HG02943 (cell line): ENCODE measurements around the gene RPS6KA4.

Experiments
- ATAC-seq: cut with Tn5 transposase; IDR thresholded peaks from one replicate; pipeline ENCODE4 v1.9.1; 2021; ENCODE audit warnings: mild to moderate bottlenecking, low read depth, moderate library complexity; ENCODE audit not compliant: unreplicated experiment

RPS6KA4 gene

GRCh38 chr11:64344787-64345186 lies 14.2 kb upstream of the RPS6KA4 start:
- no peak for ATAC-seq

- ATAC-seq, result no peak
Measured at GRCh38 chr11:64347193-64347867, 11.6 kb upstream of the RPS6KA4 start.

DNA sequence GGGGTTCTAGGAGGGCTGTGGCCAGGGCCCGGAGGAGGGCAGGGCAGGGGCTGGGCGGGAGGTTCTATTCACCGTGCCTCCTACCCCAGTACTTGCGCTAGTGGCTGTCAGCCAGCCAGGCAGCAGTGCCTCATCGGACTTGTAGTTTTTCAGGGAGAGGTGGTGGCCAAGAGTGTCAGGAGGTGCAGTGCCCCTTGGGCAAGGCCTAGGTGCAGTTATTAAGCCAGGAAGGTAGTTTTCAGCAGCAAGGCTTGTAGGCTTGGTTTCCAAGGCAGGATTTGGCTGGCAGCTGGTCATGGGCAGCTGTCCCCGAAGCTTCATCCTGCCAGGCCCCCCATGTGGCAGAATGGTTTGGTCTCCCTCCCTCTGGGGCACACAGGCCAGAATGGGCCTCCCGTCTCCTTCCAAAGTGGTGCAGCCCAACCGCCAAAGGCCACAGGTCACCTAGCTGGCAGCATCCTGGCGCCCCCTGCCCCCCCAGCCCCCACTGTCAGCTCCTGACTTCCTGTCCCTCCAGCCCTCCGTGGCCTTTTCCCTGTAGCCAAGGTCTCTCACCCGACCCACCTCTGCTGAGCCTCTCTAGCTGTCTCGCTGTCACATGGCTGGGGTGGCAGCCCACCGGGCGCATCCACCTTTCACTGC lies 10.5 kb upstream of the RPS6KA4 start:
- no peak for ATAC-seq

DNA sequence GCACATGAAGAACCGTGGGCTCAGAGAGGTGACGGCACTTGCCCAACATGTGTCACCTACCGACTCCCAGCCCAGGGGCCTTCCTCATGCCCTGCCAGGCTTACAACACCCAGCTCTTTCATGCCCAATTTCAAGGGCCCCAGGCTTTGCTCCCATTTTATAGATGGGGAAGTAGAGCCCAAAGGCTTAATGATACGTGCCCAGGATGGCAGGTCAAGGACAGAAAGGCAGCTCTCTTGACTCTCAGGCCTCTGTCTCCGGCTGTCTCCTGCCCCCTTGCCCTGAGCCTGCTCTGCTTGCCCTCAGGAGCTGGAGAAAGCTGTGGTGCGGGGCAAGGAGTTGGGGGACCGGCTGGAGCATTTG lies 10.0 kb upstream of the RPS6KA4 start:
- no peak for ATAC-seq

DNA sequence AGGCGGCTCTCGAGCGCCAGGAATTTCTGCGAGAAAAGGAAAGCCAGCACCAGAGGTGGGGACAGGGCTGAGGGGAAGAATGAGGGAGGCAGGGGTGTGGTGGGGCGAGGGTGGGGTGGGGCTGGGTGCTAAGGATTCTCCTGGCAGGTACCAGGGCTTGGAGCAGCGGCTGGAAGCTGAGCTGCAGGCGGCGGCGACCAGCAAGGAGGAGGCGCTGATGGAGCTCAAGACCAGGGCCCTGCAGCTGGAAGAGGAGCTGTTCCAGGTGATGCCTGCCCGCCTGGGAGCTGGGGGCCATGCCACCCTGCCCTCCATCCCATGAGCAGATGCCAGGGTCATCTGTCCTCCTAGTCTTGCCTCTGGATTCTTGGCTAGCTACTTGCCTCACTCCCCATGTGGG lies 9.6 kb upstream of the RPS6KA4 start:
- ATAC-seq, result no peak

DNA sequence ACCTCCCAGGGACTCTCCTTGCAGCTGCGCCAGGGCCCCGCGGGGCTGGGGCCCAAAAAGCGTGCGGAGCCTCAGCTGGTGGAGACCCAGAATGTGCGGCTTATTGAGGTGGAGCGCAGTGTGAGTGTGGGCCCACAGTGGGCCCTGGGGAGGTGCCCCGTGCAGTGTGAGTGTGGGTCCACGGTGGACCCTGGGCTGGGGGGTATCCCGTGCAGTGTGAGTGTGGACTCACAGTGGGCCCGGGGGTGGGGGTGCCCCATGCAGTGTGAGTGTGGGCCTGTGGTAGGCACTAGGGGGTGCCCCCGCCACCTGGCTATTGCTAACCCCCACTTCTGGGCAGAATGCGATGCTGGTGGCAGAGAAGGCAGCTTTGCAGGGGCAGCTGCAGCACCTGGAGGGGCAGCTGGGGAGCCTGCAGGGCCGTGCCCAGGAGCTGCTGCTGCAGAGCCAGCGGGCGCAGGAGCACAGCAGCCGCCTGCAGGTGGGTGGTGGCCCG lies 7.8 kb upstream of the RPS6KA4 start:
- ATAC-seq, result no peak

DNA sequence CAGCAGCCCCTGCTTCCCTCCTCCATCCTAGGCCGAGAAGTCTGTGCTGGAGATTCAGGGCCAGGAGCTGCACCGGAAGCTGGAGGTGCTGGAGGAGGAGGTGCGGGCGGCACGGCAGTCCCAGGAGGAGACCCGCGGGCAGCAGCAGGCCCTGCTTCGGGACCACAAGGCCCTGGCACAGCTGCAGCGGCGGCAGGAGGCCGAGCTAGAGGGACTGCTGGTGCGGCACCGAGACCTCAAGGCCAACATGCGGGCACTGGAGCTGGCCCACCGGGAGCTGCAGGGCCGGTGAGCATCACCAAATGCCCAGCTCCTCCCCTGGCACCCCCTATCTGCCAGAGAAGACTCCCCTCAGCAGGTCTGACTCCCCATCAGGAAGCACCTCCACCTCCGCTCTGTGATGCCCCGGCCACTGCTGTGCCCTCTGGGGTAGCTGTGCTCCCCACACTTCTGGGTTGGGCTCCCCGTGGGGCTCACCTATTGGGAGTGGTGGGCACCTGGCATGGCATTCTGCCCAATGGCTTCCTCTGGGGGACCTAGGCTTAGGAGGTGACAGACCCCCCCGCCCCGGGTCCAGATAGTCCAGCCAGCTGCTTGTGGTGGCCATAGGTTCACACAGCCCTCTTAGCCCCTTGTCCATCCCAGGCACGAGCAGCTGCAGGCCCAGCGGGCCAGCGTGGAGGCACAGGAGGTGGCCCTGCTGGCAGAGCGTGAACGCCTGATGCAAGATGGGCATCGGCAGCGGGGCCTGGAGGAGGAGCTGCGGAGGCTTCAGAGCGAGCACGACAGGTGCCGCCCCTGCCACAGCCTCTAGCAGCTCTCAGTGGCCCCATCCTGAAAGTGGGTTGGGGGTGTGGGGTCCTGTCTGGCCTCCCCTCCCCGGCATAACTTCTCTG lies 6.6 kb upstream of the RPS6KA4 start:
- no peak for ATAC-seq

- ATAC-seq, result no peak
Measured at GRCh38 chr11:64352995-64353714, 5.8 kb upstream of the RPS6KA4 start.

GRCh38 chr11:64353715-64354506 lies 5.1 kb upstream of the RPS6KA4 start:
- ATAC-seq, result no peak

GRCh38 chr11:64355078-64355940 lies 3.7 kb upstream of the RPS6KA4 start:
- no peak for ATAC-seq

- ATAC-seq, result no peak
Measured at GRCh38 chr11:64356498-64357411, 2.2 kb upstream of the RPS6KA4 start.

DNA sequence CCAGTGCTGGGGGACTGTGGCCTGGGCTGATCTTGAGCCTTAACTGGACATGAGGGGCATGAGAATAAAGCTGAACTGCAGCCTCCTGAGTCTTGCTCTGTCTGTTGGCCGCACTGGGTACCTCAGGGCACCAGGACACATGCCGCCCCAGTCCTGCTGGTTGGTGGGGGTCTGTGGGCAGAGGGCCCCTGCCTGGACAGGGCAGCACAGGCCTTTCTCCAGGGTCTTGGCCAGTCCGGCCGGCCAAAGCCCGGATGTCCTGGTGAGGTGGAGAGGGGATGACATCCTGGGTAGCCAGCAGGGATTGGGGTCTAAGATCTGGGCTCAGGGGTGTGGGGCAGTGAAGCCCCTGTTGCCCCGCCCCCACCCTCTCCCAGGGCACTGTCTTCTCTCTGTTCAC lies 1.5 kb upstream of the RPS6KA4 start:
- ATAC-seq, result no peak

DNA sequence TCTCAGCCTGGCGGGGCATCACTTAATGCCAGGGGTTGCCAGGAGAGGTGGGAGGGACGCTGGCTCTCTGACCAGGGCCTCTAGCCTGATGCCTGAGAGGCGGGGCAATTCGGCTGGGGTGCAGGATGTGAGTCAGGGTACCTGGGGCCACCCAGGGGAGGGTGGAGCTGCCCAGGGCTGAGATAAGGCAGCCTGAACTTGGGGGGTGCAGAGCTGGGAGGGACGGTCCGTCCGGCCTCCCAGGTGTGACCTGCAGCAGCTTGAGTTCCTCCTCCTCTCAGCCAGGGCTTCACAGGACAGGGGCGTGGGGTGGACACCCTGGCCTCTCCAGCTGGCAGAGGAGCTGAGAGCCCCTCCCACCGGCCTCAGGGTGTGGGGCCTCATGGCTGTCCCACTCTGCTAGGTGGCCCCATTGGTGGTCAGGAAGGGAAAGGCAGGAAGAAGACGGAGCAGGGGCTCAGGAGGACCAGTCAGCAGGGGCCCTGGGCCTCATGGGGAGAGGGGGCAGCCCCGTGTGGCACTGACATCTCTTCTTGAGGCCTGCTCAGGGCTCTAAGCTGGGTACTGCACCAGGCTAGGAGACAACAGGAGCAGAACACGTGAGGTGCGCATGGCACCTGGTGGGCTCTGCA lies 942 bp upstream of the RPS6KA4 start:
- no peak for ATAC-seq

DNA sequence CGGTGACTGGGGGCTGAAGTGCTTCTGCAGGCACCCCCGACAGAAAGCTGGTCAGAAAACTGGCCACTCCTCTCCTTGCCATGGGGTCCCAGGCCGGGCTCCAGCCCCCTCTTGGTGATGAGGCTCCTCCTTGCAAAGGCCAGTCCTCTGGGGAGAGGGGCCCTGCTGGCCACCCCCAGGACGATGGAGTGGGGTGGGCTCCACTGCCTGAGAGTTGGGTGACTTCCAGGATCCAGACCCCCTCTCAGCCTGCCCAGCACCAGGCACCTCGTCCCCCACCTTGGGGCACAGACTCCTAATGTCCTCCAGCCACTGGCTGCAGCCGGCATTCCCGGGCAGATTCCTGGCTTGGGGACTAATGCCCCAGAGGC lies 441 bp upstream of the RPS6KA4 start:
- ATAC-seq, result no peak

DNA sequence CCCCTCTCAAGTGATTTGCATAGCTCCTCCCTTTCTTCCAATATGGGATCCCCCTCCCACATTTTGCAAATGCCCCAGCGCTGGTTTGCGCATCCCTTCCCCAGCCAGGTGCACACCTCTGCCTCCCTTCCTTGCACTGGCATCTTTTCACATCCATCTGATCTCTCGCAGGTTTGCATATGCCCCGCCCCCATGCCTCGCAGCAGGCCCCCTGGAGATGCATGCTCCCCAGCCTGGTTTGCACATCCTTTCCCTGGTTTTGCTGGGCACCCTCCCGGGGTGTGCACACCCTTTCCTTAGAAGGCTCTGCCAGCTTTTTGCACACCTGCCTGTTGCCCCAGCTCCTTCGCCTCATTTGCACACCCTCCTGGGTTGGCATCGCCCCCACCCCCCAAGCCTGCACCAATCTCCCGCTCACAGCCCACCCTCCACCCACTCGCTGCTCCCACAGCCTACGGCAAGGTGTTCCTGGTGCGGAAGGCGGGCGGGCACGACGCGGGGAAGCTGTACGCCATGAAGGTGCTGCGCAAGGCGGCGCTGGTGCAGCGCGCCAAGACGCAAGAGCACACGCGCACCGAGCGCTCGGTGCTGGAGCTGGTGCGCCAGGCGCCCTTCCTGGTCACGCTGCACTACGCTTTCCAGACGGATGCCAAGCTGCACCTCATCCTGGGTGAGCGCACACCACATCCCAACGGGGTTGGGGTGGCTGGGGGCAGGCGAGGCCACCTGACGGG lies 917 bp downstream of the RPS6KA4 start:
- no peak for ATAC-seq

DNA sequence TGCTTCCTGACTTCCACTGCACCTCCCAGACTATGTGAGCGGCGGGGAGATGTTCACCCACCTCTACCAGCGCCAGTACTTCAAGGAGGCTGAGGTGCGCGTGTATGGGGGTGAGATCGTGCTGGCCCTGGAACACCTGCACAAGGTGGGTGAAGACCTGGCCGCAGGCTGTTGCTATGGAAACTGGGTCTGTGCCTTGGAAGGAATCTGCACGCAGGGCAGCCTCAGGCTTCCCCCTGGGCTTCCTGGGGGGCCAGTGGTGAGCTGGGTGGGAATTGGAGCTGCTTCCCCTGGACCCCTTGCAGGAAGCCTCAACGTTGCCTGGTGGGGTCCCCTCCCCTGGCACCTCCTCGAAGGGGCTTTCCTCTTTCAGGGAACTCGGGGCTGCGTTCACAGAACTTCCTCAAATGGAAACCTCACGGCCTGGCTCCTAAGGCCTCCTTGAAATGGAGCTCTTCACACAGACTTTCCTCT lies 1.5 kb downstream of the RPS6KA4 start:
- ATAC-seq, result no peak

GRCh38 chr11:64361659-64362058 lies 2.7 kb downstream of the RPS6KA4 start:
- no peak for ATAC-seq
